ENCODE results near the gene BTN2A1.

BTN2A1 gene

GRCh38 chr6:26472549-26473290 is 15.0 kb downstream of the BTN2A1 start:
- DNase-seq = no peak

- DNase-seq = no peak
Observed at GRCh38 chr6:26473429-26473757, 15.6 kb downstream of the BTN2A1 start.

DNA sequence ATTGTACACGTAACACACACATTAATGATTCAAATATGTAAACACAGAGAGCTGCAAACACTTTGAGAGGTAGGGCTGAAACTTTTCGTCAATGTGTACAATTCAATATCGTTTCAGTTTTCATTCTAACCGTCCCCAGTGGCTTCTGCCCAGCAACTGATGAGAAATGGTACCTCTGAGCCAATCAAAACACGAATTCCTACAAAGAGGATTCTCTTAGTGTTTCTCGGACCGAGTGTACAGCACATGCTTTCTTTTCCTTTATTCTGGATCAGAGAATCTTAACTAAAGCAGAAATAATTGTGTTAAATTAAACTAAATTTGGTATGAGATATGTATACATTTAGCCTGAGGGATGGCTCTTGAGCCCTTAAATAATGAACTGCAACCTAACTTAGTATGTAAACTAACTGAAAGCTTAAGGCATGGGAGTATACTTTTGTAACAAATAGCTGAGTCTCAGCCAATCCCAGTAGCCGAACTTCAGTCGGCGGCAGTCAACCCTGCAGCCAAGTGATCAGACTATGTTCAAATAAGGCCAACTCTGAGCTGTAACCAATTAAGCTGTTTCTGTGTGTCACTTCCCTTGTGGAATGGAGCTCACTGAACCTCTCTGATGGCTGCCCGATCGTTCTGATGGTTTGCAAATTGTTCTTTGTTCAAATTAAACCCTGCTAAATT is 16.1 kb downstream of the BTN2A1 start:
- peak; percentile 97 for DNase-seq

GRCh38 chr6:26474439-26474881 is 16.7 kb downstream of the BTN2A1 start:
- no peak for DNase-seq

DNA sequence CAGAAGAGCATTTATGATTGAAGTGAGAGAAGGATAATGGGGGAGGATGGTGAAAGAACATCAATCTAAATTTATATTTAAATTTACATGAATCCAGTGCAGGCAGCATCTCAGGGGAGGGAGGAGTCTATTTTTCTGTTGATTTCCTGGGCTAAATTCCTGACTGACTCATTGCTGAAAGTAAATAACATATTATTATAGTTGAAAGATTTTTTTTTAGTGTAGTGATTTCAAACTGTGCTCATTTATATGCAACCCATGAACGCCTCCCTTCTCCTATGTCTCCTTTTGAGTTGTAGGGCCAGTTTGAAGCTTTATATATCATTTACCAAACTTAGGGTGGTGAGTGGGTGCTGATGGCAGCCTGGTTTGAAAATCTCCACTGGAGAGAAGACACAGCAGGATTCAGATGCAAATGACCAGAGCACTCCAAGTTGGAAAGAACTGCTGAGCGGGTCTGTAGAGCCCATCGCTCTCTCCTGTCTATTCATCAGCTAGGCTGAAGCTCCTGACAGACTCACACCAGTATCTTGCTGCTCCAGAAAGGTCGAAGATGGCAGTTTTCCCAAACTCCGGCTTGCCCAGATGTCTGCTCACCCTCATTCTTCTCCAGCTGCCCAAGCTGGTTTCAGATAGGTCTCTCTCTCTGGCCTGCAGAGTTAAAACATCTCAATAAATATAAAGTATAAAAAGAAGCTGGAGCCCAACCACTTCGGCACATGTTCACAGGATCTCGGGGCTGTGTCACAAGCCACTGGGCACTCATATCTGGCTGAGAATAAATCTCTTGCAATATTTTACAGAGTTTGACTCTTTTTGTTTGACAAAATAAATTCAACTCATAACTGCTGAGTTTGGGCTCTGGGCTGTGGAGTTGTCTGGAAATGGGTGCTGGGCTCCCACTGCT is 18.3 kb downstream of the BTN2A1 start:
- DNase-seq = no peak

GRCh38 chr6:26476896-26477295 is 19.1 kb downstream of the BTN2A1 start:
- DNase-seq = no peak

- no peak for DNase-seq
Observed at GRCh38 chr6:26477426-26477825, 19.7 kb downstream of the BTN2A1 start.

DNA sequence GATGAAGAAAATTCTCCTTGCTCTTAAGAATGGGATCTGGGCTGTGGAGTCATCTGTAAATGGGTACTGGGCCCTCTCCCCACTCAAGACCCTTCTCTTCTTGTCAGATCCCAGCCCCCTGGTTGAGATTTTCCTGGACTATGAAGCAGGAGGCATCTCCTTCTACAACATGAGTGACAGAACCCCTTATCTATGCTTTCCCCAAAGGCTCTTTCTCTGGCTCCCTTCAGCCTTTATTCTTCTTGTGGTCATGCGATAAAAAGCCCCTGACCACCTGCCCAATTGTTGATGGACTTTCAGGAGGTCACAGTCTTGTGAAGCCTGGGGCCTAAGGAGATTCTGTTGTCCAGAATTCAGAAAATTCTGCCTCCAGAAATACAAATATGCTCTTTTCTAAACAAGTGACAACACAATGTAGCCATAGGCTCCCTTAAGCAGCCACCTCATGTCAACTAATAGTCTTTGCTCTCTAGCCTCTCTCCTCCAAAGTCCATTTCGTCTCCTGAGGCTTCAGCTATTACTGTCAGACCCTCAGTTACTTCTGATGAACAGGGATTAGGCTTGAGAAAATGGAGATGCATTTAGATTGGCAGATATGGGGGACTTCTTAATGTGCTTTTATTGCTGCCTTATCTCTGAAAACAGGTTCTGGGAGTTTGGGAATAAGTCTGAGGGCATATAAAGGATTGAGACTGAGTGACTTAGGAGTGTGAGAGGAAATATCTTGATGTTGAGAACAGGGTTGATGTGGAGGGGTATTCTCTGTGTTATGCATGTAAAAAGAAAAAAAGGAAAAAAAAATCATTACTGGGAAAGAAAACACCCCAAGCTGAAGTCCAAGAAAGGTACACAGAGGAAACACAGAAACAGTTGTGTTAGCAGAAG is 20.6 kb downstream of the BTN2A1 start:
- no peak for DNase-seq

- DNase-seq = no peak
Observed at GRCh38 chr6:26478985-26479278, 21.2 kb downstream of the BTN2A1 start.

GRCh38 chr6:26482338-26482737 is 24.6 kb downstream of the BTN2A1 start:
- no peak for DNase-seq

DNA sequence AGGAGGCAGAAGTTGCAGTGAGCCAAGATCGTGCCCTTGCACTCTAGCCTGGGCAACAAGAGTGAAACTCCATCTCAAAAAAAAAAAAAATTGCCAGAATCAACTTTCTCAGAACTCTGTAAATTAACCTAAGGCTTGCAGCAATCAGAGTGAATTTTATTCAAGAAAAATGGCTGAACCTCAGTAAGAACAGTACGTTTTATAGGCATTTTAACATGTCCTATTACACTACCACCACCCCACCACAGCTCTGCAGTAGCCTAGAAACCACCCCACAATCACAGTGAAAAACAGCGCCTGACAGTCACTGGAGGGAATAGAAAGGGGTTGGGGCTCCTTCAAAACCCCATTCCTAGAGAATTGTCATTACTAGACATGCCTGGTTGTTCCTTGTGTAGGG is 26.0 kb downstream of the BTN2A1 start:
- no peak for DNase-seq

GRCh38 chr6:26484161-26484560 is 26.4 kb downstream of the BTN2A1 start:
- DNase-seq = no peak

GRCh38 chr6:26485112-26485780 is 27.5 kb downstream of the BTN2A1 start:
- DNase-seq = no peak

DNA sequence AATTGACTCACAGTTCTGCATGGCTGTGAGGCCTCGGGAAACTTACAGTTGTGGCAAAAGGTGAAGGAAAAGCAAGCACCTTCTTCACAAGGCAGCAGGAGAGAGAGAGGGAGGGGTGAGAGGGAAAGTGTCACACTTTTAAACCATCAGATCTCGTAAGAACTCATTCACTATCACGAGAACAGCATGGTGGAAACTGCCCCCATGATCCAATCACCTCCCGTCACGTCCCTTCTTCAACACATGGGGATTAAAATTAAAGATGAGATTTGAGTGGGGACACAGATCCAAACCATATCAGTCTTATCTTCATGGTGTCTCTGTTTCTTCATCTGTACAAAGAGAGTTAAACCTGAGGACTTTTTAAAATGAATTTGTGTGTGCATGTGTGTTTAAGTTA is 28.6 kb downstream of the BTN2A1 start:
- DNase-seq = no peak

DNA sequence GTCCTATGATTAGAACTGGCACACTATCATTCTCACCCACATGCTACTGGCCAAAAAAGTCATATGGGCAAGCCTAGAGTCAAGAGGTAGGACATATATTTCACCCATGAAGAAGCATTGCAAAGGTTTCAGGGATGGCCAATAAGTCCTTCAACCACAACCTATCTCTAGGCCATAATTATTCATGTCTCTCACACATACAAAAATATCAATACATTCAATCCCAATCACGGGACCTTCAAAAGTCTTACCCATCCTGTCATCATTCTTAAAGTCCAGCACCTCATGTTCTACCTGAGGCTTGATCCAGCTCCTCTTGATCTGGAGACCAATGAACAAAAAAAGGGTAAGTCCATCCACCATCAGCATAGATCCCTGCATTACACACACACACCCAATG is 29.7 kb downstream of the BTN2A1 start:
- no peak for DNase-seq

DNA sequence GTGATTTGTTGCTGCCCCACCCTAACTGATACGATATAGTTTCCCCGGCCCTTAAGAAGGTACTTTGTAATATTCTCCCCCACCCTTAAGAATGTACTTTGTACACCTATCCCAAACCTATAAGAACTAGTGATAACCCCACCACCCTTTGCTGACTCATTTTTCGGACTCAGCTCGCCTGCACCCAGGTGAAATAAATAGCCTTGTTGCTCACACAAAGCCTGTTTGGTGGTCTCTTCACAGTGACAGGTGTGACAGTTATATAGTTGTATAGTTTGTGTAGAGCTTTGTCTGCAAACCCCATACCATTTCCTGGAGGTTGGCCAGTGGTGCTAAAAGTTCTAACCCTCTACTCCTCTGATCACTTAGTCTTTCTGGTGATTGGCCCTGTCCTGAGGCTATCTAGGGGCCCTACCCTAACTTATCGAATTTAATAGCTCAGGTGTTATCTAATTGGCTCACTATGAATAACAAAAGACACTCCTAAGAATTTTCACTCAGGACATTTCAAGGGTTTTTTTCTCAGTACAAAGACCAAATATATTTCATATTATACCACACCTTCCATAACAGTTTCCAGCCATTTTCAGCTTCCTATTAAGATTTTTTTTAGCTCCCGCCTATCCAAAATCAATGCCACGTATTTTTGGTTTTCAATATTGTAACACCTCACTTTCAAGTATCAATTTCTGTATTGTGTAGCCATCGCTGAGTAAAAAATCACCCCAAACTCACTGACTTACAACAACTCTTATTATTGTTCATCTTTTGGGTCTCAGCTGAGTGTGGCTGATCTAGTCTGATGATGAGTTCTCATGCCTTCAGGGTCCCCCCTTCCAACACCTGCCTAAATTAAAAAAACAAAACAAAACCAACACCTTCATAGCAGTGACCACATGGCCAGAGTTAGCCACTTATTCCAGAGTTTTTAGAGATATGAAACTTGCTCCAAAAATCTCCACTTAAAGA is 32.5 kb downstream of the BTN2A1 start:
- DNase-seq = no peak

DNA sequence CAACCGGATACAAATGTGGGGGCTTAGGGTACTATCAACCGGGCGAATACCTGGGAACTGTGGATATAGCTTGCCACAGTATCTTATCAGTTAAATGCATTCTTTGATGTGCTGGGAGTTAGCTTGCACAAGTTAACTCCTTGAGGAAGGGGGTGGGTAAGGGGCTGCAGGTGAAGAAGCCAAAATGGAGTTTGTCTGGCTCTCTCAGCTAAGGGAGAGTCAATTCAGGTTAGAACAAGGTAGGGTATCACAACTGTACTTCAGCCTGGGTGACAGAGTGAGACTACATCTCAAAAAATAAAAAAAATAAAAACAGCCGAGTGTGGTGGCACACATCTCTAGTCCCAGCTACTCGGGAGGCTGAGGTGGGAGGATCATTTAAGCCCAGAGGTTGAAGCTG is 33.8 kb downstream of the BTN2A1 start:
- DNase-seq = no peak

- DNase-seq = no peak
Observed at GRCh38 chr6:26493258-26493657, 35.5 kb downstream of the BTN2A1 start.

DNA sequence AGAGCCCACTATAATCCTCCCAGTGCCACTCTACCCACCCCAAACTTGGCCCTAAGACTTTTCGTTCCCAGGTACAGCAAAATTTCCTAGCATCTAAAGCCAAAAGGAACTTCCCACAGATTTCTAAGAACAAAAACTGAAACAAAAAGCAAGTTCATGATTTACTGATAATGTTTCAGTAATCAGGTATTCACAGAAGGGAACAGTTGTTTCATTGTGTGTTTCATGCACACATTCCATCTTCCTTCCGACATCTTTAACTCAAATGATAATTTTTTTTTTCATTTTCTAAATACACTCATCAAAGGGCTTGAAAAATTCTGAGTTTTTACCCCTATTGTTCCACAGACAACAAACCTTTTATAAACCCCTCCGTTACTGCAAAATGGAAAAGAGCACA is 36.4 kb downstream of the BTN2A1 start:
- DNase-seq = no peak

- no peak for DNase-seq
Observed at GRCh38 chr6:26495281-26495680, 37.5 kb downstream of the BTN2A1 start.

DNA sequence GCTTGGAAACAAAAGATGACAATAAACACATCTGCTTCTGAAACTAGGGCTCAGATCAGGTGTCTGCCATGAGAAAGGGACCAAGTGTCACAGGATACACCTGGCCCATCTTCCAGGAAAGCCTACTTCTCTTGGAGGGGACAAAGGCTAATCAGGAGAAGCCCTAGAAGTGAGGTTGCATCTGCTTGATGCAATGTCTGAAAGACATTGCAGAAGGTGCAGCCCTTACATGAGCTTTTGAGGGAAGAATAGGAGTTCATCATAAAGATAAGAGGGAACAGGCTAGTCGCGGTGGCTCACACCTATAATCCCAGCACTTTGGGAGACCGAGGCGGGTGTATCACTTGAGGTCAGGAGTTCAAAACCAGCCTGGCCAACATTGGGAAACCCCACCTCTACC is 39.9 kb downstream of the BTN2A1 start:
- DNase-seq = no peak
